Occipital lobe (tissue), 2 donors: ENCODE results near the gene MPRIP. TPM values are rescaled to one million over a fixed set of nuclear protein-coding genes. Genes with fewer than 3 reads are reported as not detected.

ENCODE experiments used
- DNase-seq: peaks from one replicate; lab custom pipeline; 2025; lab: John Stamatoyannopoulos, UW
- total RNA-seq: library from RNA; depleted of rRNA; stranded (reverse); fragments of >200 nt; gene quantifications from one replicate; pipeline ENCODE4 v1.2.3, GENCODE V29; 2014

MPRIP gene
- total RNA-seq, 1 donor from 2014 or later = 126 TPM

DNA sequence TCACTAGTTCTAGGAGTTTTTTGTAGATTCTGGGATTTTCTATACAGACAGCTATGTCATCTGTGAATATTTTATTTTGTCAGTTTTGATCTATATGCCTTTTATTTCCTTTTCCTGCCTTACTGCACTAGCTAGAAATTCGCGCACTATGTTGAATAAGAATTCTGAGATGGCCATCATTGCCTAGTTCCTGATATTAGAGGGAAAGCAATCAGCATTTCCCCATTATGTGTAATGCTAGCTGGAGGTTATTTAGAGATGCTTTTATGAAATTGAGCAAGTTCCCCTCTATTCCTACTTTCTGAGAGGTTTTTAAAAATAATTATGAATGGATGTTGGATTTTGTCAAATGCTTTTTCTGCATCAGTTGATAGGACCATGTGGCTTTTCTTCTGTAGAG is 23.8 kb downstream of the MPRIP start:
- no peak for DNase-seq

DNA sequence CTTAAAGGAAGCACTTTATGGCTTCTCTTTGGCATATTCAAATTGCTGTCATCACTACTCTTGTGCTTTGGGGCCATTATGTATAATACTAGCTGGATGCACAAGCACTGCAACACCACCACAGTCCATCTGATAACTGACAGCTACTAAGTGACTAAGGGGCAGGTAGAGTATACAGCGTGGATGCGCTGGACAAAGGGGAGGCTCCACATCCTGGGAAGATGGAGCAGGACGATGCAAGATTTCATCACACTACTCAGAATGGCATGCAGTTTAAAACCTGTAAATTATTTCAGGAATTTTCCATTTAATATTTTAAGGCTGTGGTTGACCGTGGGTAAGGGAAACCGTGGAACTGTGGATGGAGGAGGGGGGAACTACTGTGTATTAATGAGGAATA is 25.0 kb downstream of the MPRIP start:
- no peak for DNase-seq

GRCh38 chr17:17069849-17070248 is 27.6 kb downstream of the MPRIP start:
- DNase-seq = no peak

GRCh38 chr17:17070931-17071330 is 28.7 kb downstream of the MPRIP start:
- no peak for DNase-seq

GRCh38 chr17:17071531-17072360 is 29.5 kb downstream of the MPRIP start:
- DNase-seq = peak; percentile 49

- DNase-seq = no peak
Measured at GRCh38 chr17:17072546-17072945, 30.3 kb downstream of the MPRIP start.

DNA sequence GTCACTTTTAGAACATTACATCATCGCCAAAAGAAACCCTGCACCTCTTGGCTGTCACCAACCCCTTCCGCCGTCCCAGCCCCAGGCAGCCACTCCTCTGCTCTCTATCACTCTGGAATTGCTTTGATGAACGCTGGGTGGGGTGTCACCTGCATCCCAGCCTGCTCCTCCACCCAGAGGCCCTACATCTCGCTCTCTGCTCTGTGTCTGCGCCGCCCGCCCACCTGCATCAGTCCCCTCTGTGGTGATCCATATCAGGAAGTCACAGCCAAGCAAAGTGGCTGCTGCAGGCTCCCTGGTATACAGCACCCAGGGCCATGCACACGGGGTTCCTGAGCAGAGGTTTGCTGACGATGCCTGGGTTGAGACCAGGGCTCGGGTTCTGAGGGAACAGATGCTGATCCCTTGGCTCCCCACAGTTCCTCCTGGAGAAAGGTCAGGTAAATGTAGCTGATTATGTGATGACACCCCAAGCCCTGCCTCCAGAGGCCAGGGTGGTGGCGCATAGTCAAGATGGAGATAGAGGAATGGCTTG is 30.8 kb downstream of the MPRIP start:
- no peak for DNase-seq

DNA sequence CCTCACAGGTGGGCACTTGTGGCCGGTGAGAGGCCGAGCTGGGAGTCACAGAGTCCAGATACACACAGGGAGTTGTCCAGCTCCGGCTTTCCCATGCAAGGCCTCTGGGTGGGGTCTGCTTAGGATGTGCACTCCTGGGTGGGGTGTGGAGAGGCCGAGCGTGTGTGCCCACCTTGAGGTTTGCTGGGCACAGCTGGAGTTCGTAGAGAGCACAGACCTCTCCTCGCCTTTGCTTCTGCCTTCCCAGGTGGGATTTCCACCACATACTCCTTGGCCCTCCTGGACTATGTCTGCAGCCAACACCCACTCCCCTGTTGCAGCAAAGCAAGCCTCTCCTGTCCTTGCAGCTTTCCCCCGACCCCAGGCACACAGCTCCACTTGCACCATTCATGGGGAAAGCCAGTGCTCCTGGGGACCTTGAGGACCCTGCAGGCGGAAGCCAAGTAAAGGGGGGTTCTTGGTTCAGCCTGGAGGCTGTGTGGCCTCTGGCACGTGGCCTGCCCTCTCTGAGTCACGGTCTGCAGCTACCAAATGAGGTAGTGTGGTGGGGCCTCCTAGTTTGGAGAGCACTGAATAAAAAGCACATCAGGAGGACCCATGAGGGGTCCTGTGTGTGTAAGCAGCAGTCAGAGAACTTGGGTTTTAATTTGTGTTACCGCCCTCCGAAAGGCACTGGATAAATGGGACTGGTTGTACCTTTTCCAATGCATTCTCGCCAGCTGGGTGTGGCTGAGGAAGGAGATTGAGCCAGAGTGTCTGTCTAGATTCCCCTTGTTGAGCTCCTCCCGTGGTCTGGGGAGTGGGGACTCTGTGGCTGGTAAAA is 31.5 kb downstream of the MPRIP start:
- DNase-seq = no peak

GRCh38 chr17:17075125-17075781 is 33.0 kb downstream of the MPRIP start:
- no peak for DNase-seq

GRCh38 chr17:17076066-17076465 is 33.8 kb downstream of the MPRIP start:
- DNase-seq = no peak

- no peak for DNase-seq
Measured at GRCh38 chr17:17077101-17077500, 34.8 kb downstream of the MPRIP start.

GRCh38 chr17:17077861-17078732 is 35.8 kb downstream of the MPRIP start:
- no peak for DNase-seq

DNA sequence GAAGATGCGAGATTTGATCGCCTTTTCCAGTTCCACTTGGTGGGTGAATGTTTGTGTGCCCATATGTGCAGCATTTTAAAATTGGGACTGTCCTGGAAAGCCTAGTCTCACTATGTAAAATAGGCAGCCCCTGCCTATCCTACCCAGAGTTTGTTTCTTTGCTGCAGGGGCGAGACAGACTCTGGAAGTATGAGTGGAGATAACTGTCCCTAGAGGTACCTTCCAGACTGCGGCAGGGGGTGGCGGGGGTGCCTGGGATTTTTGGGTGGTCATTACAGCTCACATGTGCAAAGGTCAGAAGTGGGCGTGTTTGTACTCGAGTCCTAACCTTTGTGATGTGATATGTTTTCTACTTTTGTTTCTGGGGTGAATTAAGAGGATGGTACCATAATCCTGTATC is 36.6 kb downstream of the MPRIP start:
- DNase-seq = no peak

DNA sequence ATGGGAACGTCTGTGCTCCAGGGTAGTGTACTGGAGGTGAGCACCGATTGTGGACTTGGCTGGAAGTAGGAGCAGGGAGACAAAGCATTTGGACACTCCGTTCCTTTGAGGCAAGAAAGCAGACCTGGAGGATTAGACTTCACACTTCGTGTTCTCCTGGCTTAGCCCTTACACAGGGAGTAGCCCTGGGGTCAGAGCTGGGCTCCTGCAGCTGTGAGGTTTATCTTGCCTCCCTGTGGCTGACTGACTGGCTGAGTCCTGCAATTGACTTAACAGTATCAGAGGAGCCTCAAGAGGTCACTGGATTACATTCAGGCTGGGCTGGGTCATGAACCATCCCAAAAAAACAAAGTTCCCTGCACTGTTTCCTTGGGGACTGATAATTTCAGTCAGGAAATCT is 37.1 kb downstream of the MPRIP start:
- no peak for DNase-seq

GRCh38 chr17:17079761-17080160 is 37.5 kb downstream of the MPRIP start:
- no peak for DNase-seq

GRCh38 chr17:17080181-17080631 is 37.9 kb downstream of the MPRIP start:
- no peak for DNase-seq

GRCh38 chr17:17080781-17081180 is 38.5 kb downstream of the MPRIP start:
- no peak for DNase-seq

GRCh38 chr17:17081304-17081940 is 39.2 kb downstream of the MPRIP start:
- DNase-seq = no peak

DNA sequence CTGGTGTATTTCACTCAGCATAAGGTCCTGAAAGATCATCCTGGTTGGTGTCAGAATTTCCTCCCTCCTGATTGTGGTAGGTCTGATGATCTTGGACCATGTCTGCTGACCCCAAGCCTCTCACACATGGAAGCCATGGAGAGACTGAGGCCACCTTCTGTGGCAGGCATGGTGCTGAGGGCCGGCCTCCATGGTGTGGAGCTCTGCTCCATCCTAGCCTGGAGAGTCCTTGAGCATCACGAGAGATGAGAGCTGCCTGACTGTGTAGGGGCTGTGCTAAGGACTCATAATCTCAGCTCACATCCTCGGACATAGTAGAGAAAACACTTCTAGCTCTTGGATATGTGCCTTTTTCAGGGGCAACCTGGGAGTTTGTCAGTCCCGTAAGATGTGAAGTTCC is 40.6 kb downstream of the MPRIP start:
- DNase-seq = no peak

DNA sequence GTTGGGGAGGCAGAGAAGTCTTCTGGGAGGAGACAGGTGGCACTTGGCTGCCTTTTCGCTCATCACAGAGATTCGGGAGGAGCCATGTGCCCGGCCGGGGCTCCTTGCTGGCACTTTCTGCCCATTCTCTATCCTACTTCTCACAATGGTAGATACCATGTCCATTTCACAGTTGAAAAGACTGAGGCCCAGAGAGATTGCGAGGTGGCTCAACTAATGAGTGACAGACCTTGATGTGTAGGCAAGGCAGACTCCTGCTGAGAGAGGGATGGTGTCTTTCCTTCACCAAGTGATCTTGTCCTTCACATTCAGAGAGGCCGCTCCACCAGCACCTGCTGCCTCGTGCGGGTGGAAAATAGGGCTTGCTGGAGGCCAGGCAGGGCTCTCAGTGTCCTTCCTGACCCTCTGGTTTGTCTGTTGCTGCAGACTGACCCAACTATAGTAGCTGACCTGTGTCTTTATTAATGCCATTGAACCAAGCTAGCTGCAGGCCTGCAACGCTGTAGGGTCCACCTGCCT is 42.1 kb downstream of the MPRIP start:
- no peak for DNase-seq
